OCI-LY1 (cell line): Measurements from ENCODE around the gene VPS52.

ENCODE experiments used
- H2AFZ ChIP-seq: fragments of 200-600 bp; sonication (generic), shearing (Covaris generic); 2 replicates; pipeline ENCODE4 v1.6.0; 2014; ENCODE audit warnings: antibody characterized with exemption, mild to moderate bottlenecking, low read length
- H3F3A ChIP-seq: fragments of 200-600 bp; sonication (generic), shearing (Covaris generic); 2 replicates; pipeline ENCODE4 v1.6.0; 2014; ENCODE audit warnings: mild to moderate bottlenecking, antibody characterized with exemption, low read length, moderate library complexity; ENCODE audit not compliant: insufficient read depth
- H3K27ac ChIP-seq: fragments of 200-600 bp; sonication (generic); 2 replicates; pipeline ENCODE4 v1.5.1; 2014; ENCODE audit warnings: low read length, mixed run types, mild to moderate bottlenecking, low read depth; ENCODE audit not compliant: poor library complexity, severe bottlenecking
- H3K27me3 ChIP-seq: fragments of 200-600 bp; sonication (generic); 2 replicates; pipeline ENCODE4 v1.6.0; 2014; ENCODE audit warnings: antibody characterized with exemption, mild to moderate bottlenecking, low read length, moderate library complexity; ENCODE audit not compliant: insufficient read depth
- H3K36me3 ChIP-seq: fragments of 200-600 bp; sonication (generic); 2 replicates; pipeline ENCODE4 v1.6.1; 2014; ENCODE audit warnings: mild to moderate bottlenecking, antibody characterized with exemption, low read length, moderate library complexity, mixed read lengths; ENCODE audit not compliant: insufficient read depth
- H3K4me1 ChIP-seq: fragments of 200-600 bp; sonication (generic); 2 replicates; pipeline ENCODE4 v1.5.1; 2014; ENCODE audit warnings: mild to moderate bottlenecking, low read length, moderate library complexity; ENCODE audit not compliant: insufficient read depth, severe bottlenecking
- H3K4me2 ChIP-seq: fragments of 200-600 bp; sonication (generic), shearing (Covaris generic); 2 replicates; pipeline ENCODE4 v1.6.1; 2014; ENCODE audit warnings: low read length
- H3K4me3 ChIP-seq: fragments of 200-600 bp; sonication (generic); 2 replicates; pipeline ENCODE4 v1.5.1; 2014; ENCODE audit warnings: low read length, low read depth, mild to moderate bottlenecking, mixed read lengths; ENCODE audit not compliant: poor library complexity, severe bottlenecking
- H3K79me2 ChIP-seq: fragments of 200-600 bp; shearing (Covaris generic); 2 replicates; pipeline ENCODE4 v1.6.1; 2016; ENCODE audit warnings: mixed run types, low read length, mixed read lengths; ENCODE audit not compliant: insufficient read depth
- H3K9ac ChIP-seq: fragments of 200-600 bp; sonication (generic), shearing (Covaris generic); 2 replicates; pipeline ENCODE4 v1.6.1; 2014; ENCODE audit warnings: mild to moderate bottlenecking, low read length, mixed read lengths
- H3K9me2 ChIP-seq: fragments of 200-600 bp; sonication (generic), shearing (Covaris generic); 2 replicates; pipeline ENCODE4 v1.6.1; 2014; ENCODE audit warnings: low read depth, mild to moderate bottlenecking, low read length, mixed read lengths
- H3K9me3 ChIP-seq: fragments of 200-600 bp; shearing (Covaris generic); 2 replicates; pipeline ENCODE4 v1.6.1; 2014; ENCODE audit warnings: low read length, mixed read lengths
- H4K20me1 ChIP-seq: fragments of 200-600 bp; sonication (generic), shearing (Covaris generic); 2 replicates; pipeline ENCODE4 v1.6.0; 2016; ENCODE audit warnings: mild to moderate bottlenecking, low read length; ENCODE audit not compliant: insufficient read depth
- CTCF ChIP-seq: fragments of 200-600 bp; sonication (generic), shearing (Covaris generic); IDR thresholded peaks from 2 replicates; pipeline ENCODE4 v1.5.1; 2017; ENCODE audit warnings: mild to moderate bottlenecking, antibody characterized with exemption, low read length, moderate library complexity, mixed read lengths
- EZH2 ChIP-seq: fragments of 200-600 bp; sonication (generic), shearing (Covaris generic); IDR thresholded peaks from 2 replicates; pipeline ENCODE4 v1.8.0; 2017; ENCODE audit warnings: borderline replicate concordance, mixed run types, mild to moderate bottlenecking, antibody characterized with exemption, low read length, moderate library complexity, mixed read lengths

The VPS52 gene

DNA sequence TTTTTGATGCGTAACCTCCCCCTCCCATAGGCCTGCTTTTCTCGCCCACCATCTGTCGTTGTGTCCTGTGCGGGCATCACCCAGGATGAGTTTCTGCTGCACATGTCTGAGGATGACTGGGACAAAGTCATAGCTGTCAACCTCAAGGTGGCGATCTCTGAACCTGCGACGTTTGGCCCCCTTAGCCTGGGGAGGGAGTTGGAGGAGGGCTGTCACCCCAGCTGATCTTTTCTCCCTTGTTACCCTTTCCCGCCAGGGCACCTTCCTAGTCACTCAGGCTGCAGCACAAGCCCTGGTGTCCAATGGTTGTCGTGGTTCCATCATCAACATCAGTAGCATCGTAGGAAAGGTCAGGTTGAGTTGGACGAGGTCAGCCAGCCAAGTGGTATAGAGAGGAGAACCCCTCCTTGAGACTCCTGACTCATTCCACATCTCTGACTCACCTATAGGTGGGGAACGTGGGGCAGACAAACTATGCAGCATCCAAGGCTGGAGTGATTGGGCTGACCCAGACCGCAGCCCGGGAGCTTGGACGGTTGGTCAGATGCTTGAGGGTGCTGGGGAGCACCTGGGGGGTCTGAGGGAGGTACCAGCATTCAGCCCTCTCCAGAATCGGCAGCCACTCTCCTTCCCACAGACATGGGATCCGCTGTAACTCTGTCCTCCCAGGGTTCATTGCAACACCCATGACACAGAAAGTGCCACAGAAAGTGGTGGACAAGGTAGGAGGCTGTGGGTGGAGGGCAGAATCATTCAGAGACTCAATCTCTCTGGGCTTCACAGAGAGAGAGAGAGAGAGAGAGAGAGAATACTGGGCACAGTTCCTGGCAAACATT lies 66.3 kb downstream of the VPS52 start:
- no peak overlapping the region for H2AFZ ChIP-seq
- no peak overlapping the region for H3K27ac ChIP-seq
- TF ChIP-seq CTCF (peak; percentile 42; the same call in 1 of the 2 replicates), EZH2 (no peak)
- no peaks in the 10 kb centered on the region for H3K79me2 ChIP-seq
- peaks cover 33% of the 10 kb centered on the region; the same call in 1 of the 2 replicates for H3K36me3 ChIP-seq
- H3K4me3 ChIP-seq, result peak overlapping the region; percentile 90
- no peaks in the 10 kb centered on the region for H3K9me3 ChIP-seq
- no peaks in the 10 kb centered on the region for H3K9me2 ChIP-seq
- peak overlapping the region; percentile 86 for H3K4me2 ChIP-seq
- H3K9ac ChIP-seq, result peak overlapping the region; percentile 86
- H4K20me1 ChIP-seq, result no peaks in the 10 kb centered on the region
- peaks cover 46% of the 10 kb centered on the region for H3K4me1 ChIP-seq
- 0 out of 2 replicates have a peak, but pooled peaks cover 4% of the 10 kb centered on the region for H3F3A ChIP-seq
- no peaks in the 10 kb centered on the region for H3K27me3 ChIP-seq

DNA sequence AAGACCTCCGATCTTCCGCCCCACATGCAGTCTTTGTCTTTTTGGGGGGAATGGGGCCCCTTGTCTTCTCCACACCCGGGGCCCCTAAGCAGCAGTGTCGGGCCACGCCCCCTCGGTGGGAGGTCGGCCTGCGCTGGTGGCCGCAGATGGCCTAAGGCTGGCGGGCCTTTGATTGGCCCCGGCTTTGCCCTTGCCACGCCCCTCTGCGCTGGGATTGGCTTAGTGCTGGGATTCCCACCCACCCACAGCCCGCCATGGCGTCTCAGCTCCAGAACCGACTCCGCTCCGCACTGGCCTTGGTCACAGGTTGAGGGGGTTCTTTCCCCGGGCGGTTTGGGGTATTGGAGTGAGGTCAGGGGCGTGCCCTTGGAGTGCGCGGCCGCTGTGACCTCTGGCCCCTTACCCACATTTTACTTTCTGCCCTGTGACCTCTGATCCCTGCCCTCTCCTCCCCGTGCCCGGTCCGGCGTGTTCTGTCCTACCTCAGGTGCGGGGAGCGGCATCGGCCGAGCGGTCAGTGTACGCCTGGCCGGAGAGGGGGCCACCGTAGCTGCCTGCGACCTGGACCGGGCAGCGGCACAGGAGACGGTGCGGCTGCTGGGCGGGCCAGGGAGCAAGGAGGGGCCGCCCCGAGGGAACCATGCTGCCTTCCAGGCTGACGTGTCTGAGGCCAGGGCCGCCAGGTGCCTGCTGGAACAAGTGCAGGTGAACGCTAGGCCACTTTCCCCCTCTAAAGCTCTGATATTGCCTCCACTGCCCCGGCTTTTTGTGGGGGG lies 67.1 kb downstream of the VPS52 start, which contains the start of gene HSD17B8:
Gene HSD17B8, plus strand, starts transcription at position 241 of the 776 bp plus-strand sequence. Its CDS starts 14 bp downstream, at position 255.
- Histone ChIP-seq H3K4me2 (peak within 1 kb of the TSS; percentile 86), H3K9me2 (no peaks in the 10 kb centered on the region), H4K20me1 (no peaks in the 10 kb centered on the region), H3K9me3 (no peaks in the 10 kb centered on the region), H3K4me1 (peaks cover 47% of the 10 kb centered on the region), H3K27ac (no peak within 1 kb of the TSS), H3K9ac (peak within 1 kb of the TSS; percentile 86), H3K4me3 (peak within 1 kb of the TSS; percentile 90), H3K27me3 (no peaks in the 10 kb centered on the region), H3K79me2 (no peaks in the 10 kb centered on the region), H3K36me3 (peaks cover 25% of the 10 kb centered on the region; the same call in 1 of the 2 replicates), H2AFZ (no peak within 1 kb of the TSS), H3F3A (0 out of 2 replicates have a peak, but pooled peaks cover 4% of the 10 kb centered on the region)
- no peak for TF ChIP-seq CTCF
- TF ChIP-seq EZH2, result no peak

DNA sequence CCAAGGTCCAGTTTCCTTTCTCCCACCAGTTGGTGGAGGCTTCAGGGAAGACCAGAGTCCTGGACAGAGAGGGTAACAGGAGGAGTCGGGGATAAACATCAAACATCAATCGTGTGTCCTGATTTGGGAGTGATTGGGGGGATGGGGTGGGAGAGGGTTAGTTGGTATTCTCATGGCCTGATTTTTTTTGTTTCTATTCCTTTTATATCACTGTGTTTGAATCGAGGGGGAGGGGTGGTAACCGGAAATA lies 67.6 kb downstream of the VPS52 start:
- Histone ChIP-seq H2AFZ (no peak overlapping the region), H3K27ac (no peak overlapping the region), H3K36me3 (peaks cover 24% of the 10 kb centered on the region; the same call in 1 of the 2 replicates), H3K4me1 (peaks cover 50% of the 10 kb centered on the region), H3K79me2 (no peaks in the 10 kb centered on the region), H3K4me2 (peak overlapping the region; percentile 86), H3K9me2 (no peaks in the 10 kb centered on the region), H3K4me3 (peak overlapping the region; percentile 90), H3K27me3 (no peaks in the 10 kb centered on the region), H3K9ac (no peak overlapping the region), H3K9me3 (no peaks in the 10 kb centered on the region), H4K20me1 (no peaks in the 10 kb centered on the region), H3F3A (0 out of 2 replicates have a peak, but pooled peaks cover 4% of the 10 kb centered on the region)
- TF ChIP-seq EZH2 (no peak), CTCF (no peak)
